ENCODE results near the gene FMN2. TPM values are rescaled to one million over a fixed set of nuclear protein-coding genes. Genes with fewer than 3 reads are reported as not detected.

Gene FMN2
- total RNA-seq, 1 experiment from 2014 or later = not detected

DNA sequence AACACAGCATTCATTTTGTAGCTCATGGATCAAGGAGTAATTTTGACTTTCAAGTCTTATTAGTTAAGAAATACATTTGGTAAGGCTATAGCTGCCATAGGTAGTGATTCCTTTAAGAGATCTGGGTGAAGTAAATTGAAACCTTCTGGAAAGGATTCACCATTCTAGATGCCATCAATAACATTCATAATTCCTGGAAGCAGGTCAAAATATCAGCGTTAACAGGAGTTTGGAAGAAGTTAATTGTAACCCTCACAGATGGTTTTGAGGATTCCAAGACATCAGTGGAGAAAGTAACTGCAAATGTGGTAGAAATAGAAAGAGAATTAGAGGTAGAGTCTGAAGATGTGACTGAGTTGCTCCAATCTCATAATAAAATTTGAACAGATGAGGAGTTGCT, 303.7 kb downstream of the FMN2 start:
- Histone ChIP-seq H3F3A (ENCODE audit: insufficient read depth, low read depth) (no peaks in the 10 kb centered on the region), H4K20me1 (ENCODE audit: insufficient read depth) (no peaks in the 10 kb centered on the region), H3K27me3 (ENCODE audit: insufficient read depth, low read depth) (no peaks in the 10 kb centered on the region; the same call in 1 of the 2 replicates), H3K79me2 (ENCODE audit: low read depth) (no peaks in the 10 kb centered on the region), H3K36me3 (ENCODE audit: low read depth) (no peaks in the 10 kb centered on the region), H3K4me3 (no peak overlapping the region), H3K4me2 (no peak overlapping the region), H2AFZ (no peak overlapping the region), H3K27ac (no peak overlapping the region), H3K9me2 (ENCODE audit: insufficient read depth) (no peaks in the 10 kb centered on the region), H3K4me1 (replicated peaks; ENCODE audit: insufficient read depth) (no peaks in the 10 kb centered on the region), H3K9me3 (ENCODE audit: insufficient read depth, low read depth) (no peaks in the 10 kb centered on the region)
- no TSS peak for BruUV-seq (replicated peaks)
- TF ChIP-seq, protein P1, sequence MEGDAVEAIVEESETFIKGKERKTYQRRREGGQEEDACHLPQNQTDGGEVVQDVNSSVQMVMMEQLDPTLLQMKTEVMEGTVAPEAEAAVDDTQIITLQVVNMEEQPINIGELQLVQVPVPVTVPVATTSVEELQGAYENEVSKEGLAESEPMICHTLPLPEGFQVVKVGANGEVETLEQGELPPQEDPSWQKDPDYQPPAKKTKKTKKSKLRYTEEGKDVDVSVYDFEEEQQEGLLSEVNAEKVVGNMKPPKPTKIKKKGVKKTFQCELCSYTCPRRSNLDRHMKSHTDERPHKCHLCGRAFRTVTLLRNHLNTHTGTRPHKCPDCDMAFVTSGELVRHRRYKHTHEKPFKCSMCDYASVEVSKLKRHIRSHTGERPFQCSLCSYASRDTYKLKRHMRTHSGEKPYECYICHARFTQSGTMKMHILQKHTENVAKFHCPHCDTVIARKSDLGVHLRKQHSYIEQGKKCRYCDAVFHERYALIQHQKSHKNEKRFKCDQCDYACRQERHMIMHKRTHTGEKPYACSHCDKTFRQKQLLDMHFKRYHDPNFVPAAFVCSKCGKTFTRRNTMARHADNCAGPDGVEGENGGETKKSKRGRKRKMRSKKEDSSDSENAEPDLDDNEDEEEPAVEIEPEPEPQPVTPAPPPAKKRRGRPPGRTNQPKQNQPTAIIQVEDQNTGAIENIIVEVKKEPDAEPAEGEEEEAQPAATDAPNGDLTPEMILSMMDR (conservative IDR thresholded peaks at IDR 0.05) = no peak
- TF ChIP-seq EZH2 (IDR thresholded peaks at IDR 0.05; ENCODE audit: low read depth) = no peak
- intact Hi-C loops (cut with micrococcal nuclease; ENCODE audit: unreplicated experiment) = no loop called here
- POLR2A ChIA-PET (ENCODE audit: unreplicated experiment) = no interaction called here
- no peak for DNase-seq
- CTCF ChIA-PET = no interaction called here

DNA sequence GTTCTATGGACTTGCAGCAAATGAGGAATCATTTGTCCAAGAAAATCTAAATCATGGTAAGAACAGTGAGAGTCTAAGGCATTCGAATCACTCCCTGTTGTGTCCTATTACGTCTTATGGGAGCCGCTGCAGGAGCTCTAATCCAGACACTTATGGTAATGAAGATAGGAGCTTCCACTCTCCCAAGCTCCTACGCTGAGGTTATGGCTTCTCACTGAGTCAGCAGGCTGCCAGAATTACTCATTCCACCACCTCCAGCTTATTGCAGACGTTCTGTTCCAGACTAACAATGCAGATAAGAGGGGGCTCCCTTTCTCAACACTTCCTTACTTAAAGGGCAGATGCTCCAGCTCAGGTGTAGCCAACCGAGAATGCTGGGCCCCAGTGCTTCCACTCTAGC, 307.7 kb downstream of the FMN2 start:
- DNase-seq = no peak
- Histone ChIP-seq H3F3A (ENCODE audit: insufficient read depth, low read depth) (no peaks in the 10 kb centered on the region), H4K20me1 (ENCODE audit: insufficient read depth) (no peaks in the 10 kb centered on the region), H3K9me3 (ENCODE audit: insufficient read depth, low read depth) (no peaks in the 10 kb centered on the region), H2AFZ (no peak overlapping the region), H3K4me3 (no peak overlapping the region), H3K36me3 (ENCODE audit: low read depth) (no peaks in the 10 kb centered on the region), H3K79me2 (ENCODE audit: low read depth) (no peaks in the 10 kb centered on the region), H3K27ac (no peak overlapping the region), H3K4me2 (no peak overlapping the region), H3K27me3 (ENCODE audit: insufficient read depth, low read depth) (peaks cover 3% of the 10 kb centered on the region; the same call in 1 of the 2 replicates), H3K4me1 (replicated peaks; ENCODE audit: insufficient read depth) (no peaks in the 10 kb centered on the region), H3K9me2 (ENCODE audit: insufficient read depth) (no peaks in the 10 kb centered on the region)
- BruUV-seq (replicated peaks) = no TSS peak
- no peak for TF ChIP-seq EZH2 (IDR thresholded peaks at IDR 0.05; ENCODE audit: low read depth)
- TF ChIP-seq, protein P1 (conservative IDR thresholded peaks at IDR 0.05) = no peak
- CTCF ChIA-PET = no interaction called here
- intact Hi-C loops (cut with micrococcal nuclease; ENCODE audit: unreplicated experiment) = no loop called here
- POLR2A ChIA-PET (ENCODE audit: unreplicated experiment) = no interaction called here

- Histone ChIP-seq H3K9me3 (ENCODE audit: insufficient read depth, low read depth) (no peaks in the 10 kb centered on the region), H4K20me1 (ENCODE audit: insufficient read depth) (no peaks in the 10 kb centered on the region), H3F3A (ENCODE audit: insufficient read depth, low read depth) (no peaks in the 10 kb centered on the region), H3K79me2 (ENCODE audit: low read depth) (no peaks in the 10 kb centered on the region), H2AFZ (no peak overlapping the region), H3K27me3 (ENCODE audit: insufficient read depth, low read depth) (peaks cover 17% of the 10 kb centered on the region; the same call in 1 of the 2 replicates), H3K27ac (no peak overlapping the region), H3K4me1 (replicated peaks; ENCODE audit: insufficient read depth) (no peaks in the 10 kb centered on the region), H3K9me2 (ENCODE audit: insufficient read depth) (no peaks in the 10 kb centered on the region), H3K4me2 (no peak overlapping the region), H3K36me3 (ENCODE audit: low read depth) (no peaks in the 10 kb centered on the region), H3K4me3 (no peak overlapping the region)
- no peak for DNase-seq
- TF ChIP-seq EZH2 (IDR thresholded peaks at IDR 0.05; ENCODE audit: low read depth) = no peak
- TF ChIP-seq, protein P1 (conservative IDR thresholded peaks at IDR 0.05) = no peak
- ChIA-PET POLR2A (ENCODE audit: unreplicated experiment) (no interaction called here), CTCF (no interaction called here)
- no TSS peak for BruUV-seq (replicated peaks)
- intact Hi-C loops (cut with micrococcal nuclease; ENCODE audit: unreplicated experiment) = no loop called here
Measured at GRCh38 chr1:240401731-240402130, 310.0 kb downstream of the FMN2 start.
